HG02852 (cell line): ENCODE measurements around the gene YWHAB.
"Not testable (repeated sequence)": the region's sequence is repeated elsewhere in the genome, so short reads cannot be mapped to it uniquely, and the experiment has no call there.

Experiments
- ATAC-seq: cut with Tn5 transposase; IDR thresholded peaks from one replicate; pipeline ENCODE4 v1.9.1; 2021; ENCODE audit warnings: mild to moderate bottlenecking, moderate library complexity; ENCODE audit not compliant: unreplicated experiment

Gene YWHAB

DNA sequence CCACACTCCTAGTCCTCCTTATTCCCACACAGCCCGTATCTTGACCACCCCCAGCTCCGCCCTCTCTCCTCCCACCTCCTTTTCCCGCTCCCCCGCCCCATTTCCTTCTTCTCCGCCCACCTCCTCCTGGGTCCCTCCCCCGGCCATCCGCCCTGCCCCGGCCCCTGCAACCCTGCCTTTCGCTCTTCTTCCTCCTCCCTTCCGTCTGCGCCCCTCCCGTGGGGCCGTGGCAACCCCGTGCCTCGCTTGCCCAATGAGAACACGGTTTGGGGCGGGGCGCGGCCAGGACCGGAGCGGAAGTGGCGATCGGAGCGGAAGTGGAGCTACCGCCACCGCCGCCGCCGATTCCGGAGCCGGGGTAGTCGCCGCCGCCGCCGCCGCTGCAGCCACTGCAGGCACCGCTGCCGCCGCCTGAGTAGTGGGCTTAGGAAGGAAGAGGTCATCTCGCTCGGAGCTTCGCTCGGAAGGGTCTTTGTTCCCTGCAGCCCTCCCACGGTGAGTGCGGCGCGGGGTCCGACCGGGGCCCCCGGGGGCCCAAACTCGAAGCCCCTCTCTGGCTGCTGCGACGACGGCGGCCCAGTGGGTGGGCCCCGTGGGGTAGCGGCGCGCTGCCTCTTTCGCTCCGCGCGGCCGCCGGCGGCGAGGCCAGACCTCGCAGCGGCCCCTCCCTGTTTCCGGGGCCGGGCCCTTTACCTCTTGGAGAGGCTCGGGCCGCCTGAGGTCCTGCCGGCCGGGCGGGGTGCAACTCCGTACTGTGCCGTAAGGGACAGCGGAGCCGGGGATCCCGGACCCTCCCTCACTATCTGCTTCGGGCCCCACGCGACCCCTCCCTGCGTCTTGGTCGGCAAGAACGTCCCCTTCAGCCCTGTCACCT lies at the start of gene YWHAB:
YWHAB (plus strand) TSS at position 314 of the 874 bp plus-strand sequence. CDS start 15,829 bp downstream, outside the sequence.
- peak; percentile 95 for ATAC-seq

DNA sequence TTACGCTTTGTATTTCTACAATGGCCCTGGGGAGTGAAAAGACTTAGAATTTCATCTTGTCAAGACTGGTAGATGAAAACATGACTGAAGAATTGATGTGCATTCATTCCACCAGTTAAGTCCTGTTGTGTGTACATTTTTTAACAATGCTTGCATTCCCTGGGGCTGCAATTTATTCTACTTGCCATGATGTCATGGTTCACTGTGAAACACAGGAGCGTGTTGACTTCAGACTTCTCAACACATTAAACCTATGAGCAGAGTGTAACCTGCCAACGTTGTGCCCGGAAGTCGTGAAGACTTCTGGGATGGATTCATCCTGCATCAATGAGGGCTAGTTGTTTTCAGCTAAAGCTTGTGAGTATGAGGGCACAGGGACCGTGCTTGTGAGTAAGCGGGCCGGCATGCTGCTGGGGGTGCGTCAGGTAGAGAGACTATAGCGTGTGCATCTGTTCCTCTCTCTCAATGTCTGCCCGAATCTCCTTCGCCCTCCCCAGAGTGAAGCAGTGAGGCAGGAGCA lies 48.8 kb upstream of the YWHAB start:
- ATAC-seq: no peak

DNA sequence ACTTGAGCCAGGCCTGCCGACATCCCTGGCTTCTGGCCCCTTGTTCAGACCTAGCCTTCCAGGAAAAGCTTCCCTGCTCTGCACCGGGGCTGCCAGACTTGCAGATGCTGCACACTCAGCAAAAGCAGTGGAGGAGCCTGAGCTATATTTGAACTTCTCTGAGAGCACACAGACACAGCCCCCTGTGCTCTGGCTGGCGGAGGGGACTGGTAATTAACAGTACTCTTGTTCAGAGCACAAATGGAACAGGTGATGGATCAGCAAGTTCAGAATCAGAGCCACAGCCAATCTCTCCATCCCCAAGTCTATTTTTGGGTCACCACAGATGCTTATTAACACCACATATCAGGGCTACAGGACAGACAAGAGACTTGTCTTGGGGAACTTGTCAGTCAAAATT lies 47.6 kb upstream of the YWHAB start:
- no peak for ATAC-seq

DNA sequence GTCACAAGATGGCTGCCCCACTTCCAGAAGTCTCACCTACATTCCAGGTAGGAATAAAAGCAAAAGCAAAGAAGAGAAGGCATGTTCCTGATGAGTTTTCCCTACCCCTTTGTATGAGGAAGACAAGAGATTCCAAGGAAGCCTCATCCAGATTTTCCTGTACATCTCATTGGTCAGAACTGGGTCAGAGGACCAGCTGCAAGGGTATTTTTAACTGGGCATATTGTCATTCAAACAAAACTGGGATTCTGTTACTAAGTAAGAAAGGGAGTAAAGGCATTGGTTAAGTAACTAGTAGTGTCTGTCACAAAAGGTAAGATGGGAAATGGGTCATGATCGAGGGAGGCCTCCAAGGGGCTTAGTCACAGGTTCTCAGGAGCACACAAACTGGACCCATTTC lies 47.0 kb upstream of the YWHAB start:
- no peak for ATAC-seq

DNA sequence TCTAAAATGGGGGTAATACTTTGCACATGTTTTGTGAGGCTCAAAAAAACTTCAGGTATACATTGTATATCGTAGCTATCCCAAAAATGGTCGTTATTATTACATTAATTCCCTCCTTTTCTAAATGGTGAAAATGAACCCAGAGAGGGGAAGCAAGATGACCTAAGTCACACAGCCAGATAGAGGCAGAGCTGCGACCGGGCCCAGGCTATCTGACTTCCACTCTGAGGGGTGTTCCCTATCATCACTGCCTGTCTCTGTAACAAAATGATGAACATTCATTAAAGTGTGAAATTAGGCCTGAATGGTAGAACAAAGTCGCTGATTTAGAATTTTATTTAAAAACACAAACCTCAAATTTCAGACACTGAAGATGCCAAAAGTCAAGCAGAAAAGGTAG lies 46.0 kb upstream of the YWHAB start:
- ATAC-seq: no peak

DNA sequence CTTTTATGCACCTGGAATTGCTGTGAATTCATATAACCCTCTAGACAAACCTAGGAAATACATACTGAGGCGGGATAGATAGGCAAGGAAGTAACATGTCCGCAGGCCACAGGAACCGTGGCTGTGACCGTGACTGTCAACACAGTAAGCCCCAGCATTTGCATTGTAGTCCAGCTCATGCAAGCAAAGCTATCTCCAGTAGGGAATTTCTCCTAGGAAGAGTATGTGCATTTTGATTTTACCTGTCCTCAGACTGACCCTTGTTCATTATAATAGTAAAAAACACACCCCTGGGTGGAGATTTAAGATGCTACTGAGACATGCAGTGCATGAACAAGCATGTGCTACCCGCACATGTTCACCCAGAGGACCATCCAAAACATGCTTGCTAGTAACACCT lies 44.7 kb upstream of the YWHAB start:
- no peak for ATAC-seq

DNA sequence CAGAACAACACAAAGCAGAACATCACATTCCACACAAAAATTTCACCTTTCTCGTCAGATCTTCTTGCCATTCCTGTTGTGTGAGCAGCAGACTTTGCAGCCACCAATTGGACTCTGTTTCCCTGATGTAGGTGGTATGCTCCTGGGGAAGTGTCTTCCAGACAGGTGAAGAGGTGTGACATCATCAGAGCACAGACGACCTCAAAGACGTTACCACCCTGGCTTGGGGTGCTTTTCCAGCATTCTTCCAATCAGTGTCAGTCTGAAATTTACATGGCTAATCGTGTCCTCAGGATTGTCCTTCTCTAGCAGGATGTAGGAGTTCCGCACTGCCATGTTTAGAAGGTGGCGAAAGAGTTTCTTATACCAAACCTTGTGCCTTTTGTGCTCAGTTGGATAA lies 43.5 kb upstream of the YWHAB start:
- ATAC-seq: no peak

DNA sequence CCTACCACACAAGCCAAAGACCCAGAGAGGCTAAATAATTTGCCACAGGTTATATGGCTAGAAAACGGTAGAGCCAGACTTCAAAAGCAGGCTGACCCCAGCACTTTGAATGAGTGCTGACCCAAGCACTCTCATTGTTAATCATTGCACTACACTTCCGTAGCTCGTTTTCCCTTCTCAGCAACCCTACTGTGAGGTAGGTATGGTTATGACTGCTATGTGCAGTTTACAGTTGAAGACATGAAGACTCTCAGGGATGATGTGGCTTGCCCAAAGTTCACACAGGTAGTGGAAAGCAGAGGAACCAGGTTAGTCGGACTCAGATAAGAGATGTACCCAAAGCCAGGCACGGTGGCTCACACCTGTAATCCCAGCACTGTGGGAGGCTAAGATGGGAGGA lies 41.6 kb upstream of the YWHAB start:
- no peak for ATAC-seq

DNA sequence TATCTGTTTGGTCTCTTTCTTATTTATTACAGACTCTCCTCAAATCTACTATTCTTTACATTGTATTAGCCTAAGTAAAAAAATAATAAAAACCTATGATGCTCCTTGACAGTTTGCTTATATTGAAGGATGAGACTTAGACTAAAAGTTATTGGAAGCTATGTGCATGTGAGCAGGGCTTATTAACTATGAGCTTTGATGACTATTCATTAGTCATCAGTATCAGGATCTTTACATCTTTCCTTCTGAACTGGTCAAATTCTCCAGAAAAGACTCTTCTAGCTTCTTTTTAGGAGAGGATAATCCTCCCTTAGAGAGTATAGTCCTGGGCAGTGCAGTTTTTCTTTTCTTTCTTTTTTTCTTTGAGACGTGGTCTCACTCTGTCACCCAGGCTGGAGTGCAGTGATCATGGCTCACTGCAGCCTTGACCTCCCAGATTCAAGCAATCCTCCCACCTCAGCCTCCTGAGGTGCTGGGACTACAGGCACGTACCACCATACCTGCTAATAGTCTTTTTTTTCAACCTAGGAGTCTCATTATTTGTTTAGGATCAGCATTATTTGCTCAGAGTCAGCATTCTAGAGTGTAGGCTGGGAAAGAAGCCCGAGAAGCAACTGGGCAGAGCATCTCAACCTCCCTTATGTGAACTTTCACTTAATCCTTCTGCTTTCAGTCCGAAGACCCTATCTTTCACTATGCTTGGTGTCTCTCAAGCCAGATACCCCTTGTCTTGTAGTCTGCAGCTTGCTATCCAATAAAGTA lies 37.1 kb upstream of the YWHAB start:
- no peak for ATAC-seq

DNA sequence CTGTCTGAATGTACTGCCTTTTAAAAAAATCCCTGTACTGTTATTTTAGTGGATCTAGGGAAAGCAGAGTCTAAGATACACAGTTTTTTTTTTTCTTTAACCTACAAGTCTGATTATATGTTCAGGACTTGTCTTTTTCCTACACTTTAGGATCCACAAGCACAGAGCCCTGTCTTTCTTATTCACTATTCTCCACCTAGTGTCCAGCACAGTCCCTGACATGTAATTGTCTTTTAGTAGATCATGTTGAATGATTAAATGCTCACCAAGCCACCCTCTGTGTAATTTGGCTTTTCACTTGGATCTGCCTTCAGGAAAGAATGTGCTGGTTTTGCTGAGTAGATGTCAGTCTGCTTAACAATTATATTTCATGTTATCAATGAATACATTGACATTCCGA lies 35.8 kb upstream of the YWHAB start:
- ATAC-seq: no peak

DNA sequence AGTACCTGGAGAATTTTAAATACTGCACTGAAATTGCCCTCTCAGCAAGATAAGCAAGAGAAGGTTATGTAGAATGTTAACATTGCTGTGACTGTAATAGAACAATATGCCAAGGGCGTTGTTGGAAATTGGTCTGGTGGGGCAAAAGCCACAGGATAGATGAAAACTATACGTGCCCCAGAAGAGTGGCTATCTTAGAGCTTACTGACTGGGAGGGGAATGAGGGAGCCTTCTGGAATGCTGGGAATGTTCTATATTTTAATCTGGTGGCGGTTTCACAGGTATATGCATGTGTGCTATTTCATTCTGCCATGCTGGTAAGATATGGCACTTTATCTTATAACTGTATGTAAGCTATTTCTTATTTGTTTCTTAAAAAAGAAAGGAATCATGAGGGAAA lies 35.2 kb upstream of the YWHAB start:
- no peak for ATAC-seq

DNA sequence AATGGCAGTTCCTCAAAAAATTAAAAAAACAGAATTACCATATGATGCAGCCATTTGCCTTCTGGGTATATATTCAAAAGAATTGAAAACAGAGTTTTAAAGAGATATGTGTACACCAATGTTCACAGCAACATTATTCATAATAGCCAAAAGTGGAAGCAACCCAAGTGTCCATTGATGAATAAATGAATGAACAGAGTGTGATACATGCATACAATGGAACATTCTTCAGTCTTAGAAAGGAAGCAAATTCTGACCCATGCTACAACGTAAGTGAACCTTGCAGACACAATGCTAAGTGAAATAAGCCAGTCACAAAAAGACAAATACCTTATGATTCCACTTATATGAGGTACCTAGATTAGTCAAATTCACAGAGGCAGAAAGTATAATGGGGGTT lies 34.7 kb upstream of the YWHAB start:
- ATAC-seq: no peak

DNA sequence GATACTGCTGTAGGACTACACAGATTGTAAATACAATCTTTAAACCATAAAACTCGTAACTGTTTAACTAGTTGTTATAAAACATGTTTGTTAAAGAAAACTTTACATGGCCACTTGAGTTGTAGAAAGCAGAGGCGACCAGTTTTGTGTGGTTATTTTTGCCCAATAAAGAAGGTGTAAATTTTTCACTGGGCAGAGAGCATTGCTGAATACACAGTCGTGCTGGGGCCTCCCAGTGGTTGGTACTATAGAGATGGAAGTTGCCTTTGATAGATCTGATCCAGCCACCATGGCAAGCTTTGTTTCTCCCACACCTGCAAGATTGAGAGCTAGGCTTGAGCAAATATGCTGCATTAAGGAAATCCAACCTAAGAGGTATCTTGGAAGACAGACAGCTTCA lies 34.0 kb upstream of the YWHAB start:
- no peak for ATAC-seq

DNA sequence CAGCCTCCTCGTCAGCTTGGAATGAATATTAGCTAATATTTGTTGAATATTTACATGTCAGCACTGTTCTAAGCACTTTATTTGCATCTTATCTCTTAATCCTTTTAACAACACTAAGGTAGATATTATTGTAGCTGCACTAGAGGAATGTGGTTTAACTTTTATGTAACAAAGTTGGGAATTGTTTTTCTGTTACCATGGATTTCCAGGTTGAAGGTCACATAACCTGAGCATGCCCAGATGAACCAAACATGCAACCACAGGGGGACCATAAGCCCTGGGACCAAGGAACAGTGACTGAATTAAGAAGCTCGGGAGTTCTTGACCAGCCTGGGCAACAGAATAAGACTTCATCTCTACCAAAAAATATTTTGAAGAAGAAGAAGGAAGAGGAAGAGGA lies 29.1 kb upstream of the YWHAB start:
- ATAC-seq: no peak

DNA sequence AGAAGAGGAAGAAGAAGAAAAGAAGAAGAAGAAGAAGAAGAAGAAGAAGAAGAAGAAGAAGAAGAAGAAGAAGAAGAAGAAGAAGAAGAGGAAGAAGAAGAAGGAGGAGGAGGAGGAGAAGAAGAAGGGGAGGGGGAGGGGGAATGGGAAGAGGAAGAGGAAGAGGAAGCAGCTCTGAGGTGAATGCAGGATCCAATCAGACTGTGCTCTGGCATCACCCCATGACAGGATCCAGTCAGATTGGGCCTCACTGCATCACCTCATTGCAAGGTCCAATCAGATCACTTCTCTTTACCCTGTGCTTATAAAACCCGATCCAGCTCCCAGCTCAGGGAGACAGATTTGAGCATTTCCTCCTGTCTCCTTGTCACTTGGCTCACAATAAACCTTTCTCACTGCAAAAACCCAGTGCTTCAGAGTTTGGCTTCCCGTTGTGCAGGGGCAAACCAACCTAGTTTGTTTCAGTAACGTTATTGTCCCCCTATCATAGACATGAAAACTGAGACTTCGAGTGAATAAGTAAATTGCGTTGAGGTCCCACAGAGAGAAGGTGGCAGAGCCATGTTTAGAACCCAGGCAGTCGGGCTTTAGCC lies 28.6 kb upstream of the YWHAB start:
- ATAC-seq: no peak

DNA sequence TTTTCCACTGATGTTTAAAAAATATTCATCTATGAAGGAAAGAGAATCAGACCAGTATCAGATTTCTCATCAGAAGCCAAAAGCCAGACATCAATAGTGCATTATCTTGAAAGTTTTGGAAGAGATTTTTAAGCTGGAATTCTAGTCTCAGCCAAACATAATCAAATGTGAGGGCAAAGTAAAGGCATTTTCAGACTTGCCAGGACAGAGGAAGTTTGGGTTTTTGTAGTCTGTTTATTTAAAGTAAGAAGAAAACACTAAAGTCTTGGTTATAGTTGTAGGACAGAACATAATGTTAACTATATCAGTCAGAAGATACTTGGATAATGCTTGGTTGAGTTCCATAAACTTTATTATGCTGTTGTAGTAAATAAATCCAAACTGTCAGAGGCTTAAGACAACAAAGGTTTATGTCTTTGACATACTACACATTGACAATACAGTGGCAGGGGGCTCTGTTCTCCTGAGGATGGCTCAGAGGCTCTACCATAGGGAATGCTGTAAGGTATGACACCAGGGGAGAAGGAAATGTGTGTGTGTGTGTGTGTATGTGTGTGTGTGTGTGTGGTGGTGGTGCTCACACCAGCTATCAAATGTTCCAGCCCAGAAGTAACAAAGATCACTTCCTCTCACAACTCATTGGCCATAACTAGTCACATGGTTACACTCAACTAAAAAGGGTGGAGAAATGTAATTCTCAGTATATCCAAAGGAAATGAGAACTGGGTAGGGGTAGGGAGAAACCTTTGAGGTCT lies 26.7 kb upstream of the YWHAB start:
- ATAC-seq: no peak

DNA sequence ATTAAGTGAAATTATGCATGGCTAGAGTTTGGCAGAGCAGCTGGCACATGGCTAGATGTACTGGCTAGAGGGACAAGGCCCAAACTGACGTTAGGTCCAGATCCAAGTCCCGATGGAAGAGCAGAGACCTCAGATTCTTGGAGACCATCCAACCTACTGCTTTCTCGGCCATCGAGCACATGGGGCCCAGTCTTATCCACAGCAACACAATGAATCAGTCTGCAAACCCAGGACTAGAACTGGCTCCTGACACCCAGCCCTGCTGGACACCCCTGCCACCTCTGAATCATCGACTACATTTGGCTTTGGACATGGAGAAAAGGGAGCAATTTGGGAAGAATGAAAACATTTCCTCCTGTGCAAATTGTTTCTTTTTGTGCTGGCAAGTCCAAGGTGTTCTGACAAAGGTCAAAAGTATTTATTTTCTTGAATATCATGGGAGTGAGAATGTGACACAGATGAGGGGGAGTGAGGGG lies 23.9 kb upstream of the YWHAB start:
- no peak for ATAC-seq

DNA sequence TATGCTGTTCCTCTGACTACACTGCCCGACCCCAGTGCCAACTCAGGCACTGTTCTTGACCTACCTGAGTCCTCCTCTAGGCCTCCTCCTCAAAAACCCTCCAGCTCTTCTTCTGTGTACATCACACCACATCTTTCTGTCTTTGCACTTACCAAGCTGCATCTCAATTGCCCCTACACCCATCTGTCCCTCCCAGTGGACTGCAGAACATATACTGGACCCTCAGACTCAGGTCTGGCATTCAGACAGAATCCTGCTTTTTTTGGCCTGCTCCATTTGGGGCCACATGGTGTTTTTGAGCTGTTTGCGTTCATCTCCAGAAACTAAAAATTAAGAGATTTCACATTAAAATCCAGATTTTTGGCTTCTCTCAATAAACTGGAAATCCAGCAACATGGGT lies 23.2 kb upstream of the YWHAB start:
- ATAC-seq: no peak

DNA sequence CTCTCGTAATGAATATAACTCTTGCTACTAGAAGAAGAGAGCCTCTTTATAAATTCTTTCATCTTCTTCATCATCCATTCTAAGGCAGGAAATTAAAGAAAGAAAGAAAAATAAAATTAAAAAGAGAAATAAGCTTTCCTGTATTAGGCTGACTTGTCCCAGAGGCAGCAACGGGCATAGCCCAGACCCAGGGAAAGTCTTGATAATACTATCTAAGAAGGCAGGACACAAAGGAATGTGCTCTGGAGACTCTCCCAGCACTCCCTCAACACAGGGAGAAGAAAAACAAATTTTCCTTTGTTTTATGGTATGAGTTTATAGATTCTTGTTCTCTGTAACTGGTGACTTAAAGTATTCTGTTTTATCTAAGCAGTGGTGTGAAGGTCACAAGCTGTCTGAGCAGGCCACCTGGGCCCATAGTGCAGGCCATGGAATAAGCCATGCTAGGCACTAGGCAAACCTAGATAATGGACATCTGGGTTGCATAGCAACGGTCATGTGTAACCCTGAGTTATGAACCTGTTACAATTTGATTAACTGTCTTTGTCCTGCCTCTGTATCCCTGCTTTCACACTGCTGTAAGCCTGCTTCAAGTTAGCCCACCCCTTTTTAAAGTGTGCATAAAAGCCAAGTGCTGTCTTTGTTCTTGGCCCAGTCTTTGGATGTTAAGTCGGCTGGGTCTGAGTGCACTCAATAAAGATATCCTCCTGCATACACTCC lies 22.0 kb upstream of the YWHAB start:
- ATAC-seq: not testable (repeated sequence)

DNA sequence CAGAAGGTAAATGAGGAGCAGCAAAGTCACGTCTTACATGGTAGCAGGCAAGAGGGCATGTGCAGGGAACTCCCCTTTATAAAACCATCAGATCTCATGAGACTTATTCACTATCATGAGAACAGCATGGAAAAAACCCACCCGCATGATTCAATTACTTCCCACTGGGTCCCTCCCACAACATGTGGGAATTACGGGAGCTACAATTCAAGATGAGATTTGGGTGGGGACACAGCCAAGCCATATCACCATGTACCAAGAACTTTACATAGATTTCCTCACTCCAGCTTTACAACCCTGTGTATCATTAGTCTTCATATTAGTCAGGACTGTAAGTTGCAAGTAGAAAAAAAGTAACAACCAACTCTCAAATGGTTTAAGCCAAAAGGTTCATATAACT lies 21.0 kb upstream of the YWHAB start:
- not testable (repeated sequence) for ATAC-seq
